ENCODE results near the gene KDM2A.

The KDM2A gene

GRCh38 chr11:67274768-67275605, 155.9 kb downstream of the KDM2A start:
- DNase-seq = no peak

- DNase-seq = no peak
These were observed 156.7 kb downstream of the KDM2A start for GRCh38 chr11:67275606-67276409.

GRCh38 chr11:67276781-67277230, 157.7 kb downstream of the KDM2A start:
- peak; percentile 25 for DNase-seq

GRCh38 chr11:67277231-67277961, 158.3 kb downstream of the KDM2A start:
- peak; percentile 77 for DNase-seq

GRCh38 chr11:67278135-67278938, 159.3 kb downstream of the KDM2A start:
- no peak for DNase-seq

- no peak for DNase-seq
These were observed 160.0 kb downstream of the KDM2A start for GRCh38 chr11:67278939-67279588.

- no peak for DNase-seq
These were observed 160.7 kb downstream of the KDM2A start for GRCh38 chr11:67279589-67280340.

GRCh38 chr11:67280341-67280787, 161.3 kb downstream of the KDM2A start:
- no peak for DNase-seq

- DNase-seq = no peak
These were observed 161.9 kb downstream of the KDM2A start for GRCh38 chr11:67280788-67281551.

- no peak for DNase-seq
These were observed 162.6 kb downstream of the KDM2A start for GRCh38 chr11:67281552-67282150.

GRCh38 chr11:67282155-67282875, 163.3 kb downstream of the KDM2A start:
- DNase-seq = no peak

GRCh38 chr11:67282876-67283371, 163.9 kb downstream of the KDM2A start:
- no peak for DNase-seq

GRCh38 chr11:67283481-67283963, 164.5 kb downstream of the KDM2A start:
- DNase-seq = no peak

- no peak for DNase-seq
These were observed 165.9 kb downstream of the KDM2A start for GRCh38 chr11:67284811-67285540.

GRCh38 chr11:67285541-67286498, 166.8 kb downstream of the KDM2A start:
- no peak for DNase-seq

- no peak for DNase-seq
These were observed 167.7 kb downstream of the KDM2A start for GRCh38 chr11:67286621-67287333.

Data from fibroblast of skin of scalp (primary cell).